ENCODE results near the gene ATP8B4. TPM values are rescaled to one million over a fixed set of nuclear protein-coding genes. Genes with fewer than 3 reads are reported as not detected.

The ATP8B4 gene
- total RNA-seq, 1 donor from 2014 or later = not detected

- no peaks in the 10 kb centered on the region for H3K36me3 Mint-ChIP-seq (ENCODE audit: low read depth)
- DNase-seq (ENCODE audit: low read depth, low spot score) = no peak
- no peaks in the 10 kb centered on the region for H3K9me3 Mint-ChIP-seq
- no peak overlapping the region for H3K27ac Mint-ChIP-seq (ENCODE audit: unreplicated experiment)
- no peaks in the 10 kb centered on the region for H3K4me1 Mint-ChIP-seq
- TF ChIP-seq CTCF (conservative IDR thresholded peaks at IDR 0.05) = no peak
- no peaks in the 10 kb centered on the region for H3K27me3 Mint-ChIP-seq (ENCODE audit: low read depth)
- H3K4me3 Mint-ChIP-seq = no peak overlapping the region
These were observed 131.1 kb downstream of the ATP8B4 start for GRCh38 chr15:49987896-49988295.

DNA sequence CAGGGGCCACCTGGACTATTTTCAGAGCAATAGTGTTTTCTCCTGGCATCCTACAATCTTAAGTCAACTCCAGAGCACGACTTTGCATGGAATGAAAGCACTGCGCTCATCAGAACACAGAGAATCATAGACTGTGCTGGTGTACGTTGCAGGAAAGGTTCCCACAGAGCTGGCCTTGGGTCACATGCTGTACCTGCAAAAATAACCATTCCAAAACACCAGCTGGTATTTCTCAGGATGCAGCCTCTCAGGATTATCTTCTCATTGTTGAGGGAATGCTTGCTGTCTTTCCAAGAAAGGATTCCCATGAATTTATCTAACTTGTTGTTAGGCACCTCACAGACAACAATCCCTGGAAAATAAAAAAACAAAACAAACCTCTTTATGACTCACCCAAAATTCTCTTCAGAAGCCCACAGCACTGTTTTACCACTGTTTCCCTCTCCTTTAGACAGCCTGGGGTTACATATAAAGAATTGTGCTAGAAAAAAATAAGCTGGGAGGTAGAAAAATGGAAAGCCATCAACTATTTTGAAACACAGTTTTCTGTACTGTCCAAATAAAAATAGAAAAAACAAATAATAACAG lies 131.7 kb downstream of the ATP8B4 start:
- no peak for DNase-seq (ENCODE audit: low read depth, low spot score)
- no peak for TF ChIP-seq CTCF (conservative IDR thresholded peaks at IDR 0.05)
- H3K9me3 Mint-ChIP-seq = no peaks in the 10 kb centered on the region
- no peaks in the 10 kb centered on the region for H3K27me3 Mint-ChIP-seq (ENCODE audit: low read depth)
- H3K4me3 Mint-ChIP-seq = no peak overlapping the region
- H3K36me3 Mint-ChIP-seq (ENCODE audit: low read depth) = no peaks in the 10 kb centered on the region
- H3K27ac Mint-ChIP-seq (ENCODE audit: unreplicated experiment) = no peak overlapping the region
- H3K4me1 Mint-ChIP-seq = no peaks in the 10 kb centered on the region

GRCh38 chr15:49986326-49986725 lies 132.7 kb downstream of the ATP8B4 start:
- TF ChIP-seq CTCF (conservative IDR thresholded peaks at IDR 0.05) = no peak
- Mint-ChIP-seq H3K4me1 (no peaks in the 10 kb centered on the region), H3K27ac (ENCODE audit: unreplicated experiment) (no peak overlapping the region), H3K4me3 (no peak overlapping the region), H3K9me3 (no peaks in the 10 kb centered on the region), H3K27me3 (ENCODE audit: low read depth) (no peaks in the 10 kb centered on the region), H3K36me3 (ENCODE audit: low read depth) (no peaks in the 10 kb centered on the region)
- no peak for DNase-seq (ENCODE audit: low read depth, low spot score)

DNA sequence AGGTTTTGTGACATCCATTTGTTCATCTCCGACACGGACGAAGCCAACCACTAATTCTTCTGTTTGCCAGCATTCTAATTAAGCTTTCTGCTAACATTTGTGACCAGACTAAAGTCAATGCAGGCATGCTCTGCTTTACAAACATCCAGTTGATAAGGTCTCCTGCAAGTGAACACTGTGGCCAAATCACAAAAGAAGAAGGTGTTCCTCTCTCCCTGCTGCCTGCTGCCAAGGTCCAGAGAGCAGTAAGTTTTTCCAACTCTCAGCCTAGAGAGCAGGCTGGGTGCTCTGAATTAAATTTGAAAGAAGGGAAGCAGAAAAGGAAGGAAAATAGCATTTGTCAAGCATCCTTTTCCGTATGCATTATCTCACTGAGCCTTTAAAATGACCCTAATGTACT lies 133.6 kb downstream of the ATP8B4 start:
- H3K36me3 Mint-ChIP-seq (ENCODE audit: low read depth) = no peaks in the 10 kb centered on the region
- H3K27ac Mint-ChIP-seq (ENCODE audit: unreplicated experiment) = no peak overlapping the region
- H3K4me3 Mint-ChIP-seq = no peak overlapping the region
- no peaks in the 10 kb centered on the region for H3K4me1 Mint-ChIP-seq
- no peaks in the 10 kb centered on the region for H3K9me3 Mint-ChIP-seq
- no peak for DNase-seq (ENCODE audit: low read depth, low spot score)
- H3K27me3 Mint-ChIP-seq (ENCODE audit: low read depth) = no peaks in the 10 kb centered on the region
- no peak for TF ChIP-seq CTCF (conservative IDR thresholded peaks at IDR 0.05)

DNA sequence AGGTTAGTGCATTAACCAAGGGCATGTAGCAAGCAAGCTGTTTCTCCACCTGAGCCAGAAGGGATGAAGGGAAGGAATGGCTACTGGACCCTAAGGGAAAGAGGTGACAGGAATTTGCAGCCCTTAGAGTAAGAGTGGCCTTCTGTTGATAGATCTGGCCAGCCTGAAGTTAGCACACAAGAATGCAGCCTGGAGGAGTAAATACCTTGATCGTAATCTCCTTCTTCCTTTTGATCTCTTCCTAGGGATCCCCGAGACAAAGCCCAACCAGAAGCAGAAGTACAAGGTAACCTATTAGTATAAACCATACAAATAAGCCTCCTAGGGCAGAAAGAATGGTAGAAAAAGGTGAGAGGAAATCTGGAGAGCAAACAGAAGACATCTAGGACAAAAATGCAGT lies 134.6 kb downstream of the ATP8B4 start:
- H3K4me3 Mint-ChIP-seq = no peak overlapping the region
- no peaks in the 10 kb centered on the region for H3K4me1 Mint-ChIP-seq
- TF ChIP-seq CTCF (conservative IDR thresholded peaks at IDR 0.05) = no peak
- H3K27me3 Mint-ChIP-seq (ENCODE audit: low read depth) = no peaks in the 10 kb centered on the region
- H3K9me3 Mint-ChIP-seq = no peaks in the 10 kb centered on the region
- no peak for DNase-seq (ENCODE audit: low read depth, low spot score)
- no peak overlapping the region for H3K27ac Mint-ChIP-seq (ENCODE audit: unreplicated experiment)
- no peaks in the 10 kb centered on the region for H3K36me3 Mint-ChIP-seq (ENCODE audit: low read depth)

Measured in neural crest cell (in vitro differentiated cells).